ENCODE results near the gene FUNDC2. TPM values are rescaled to one million over a fixed set of nuclear protein-coding genes. Genes with fewer than 3 reads are reported as not detected.

FUNDC2 gene, protein sequence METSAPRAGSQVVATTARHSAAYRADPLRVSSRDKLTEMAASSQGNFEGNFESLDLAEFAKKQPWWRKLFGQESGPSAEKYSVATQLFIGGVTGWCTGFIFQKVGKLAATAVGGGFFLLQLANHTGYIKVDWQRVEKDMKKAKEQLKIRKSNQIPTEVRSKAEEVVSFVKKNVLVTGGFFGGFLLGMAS
- total RNA-seq (10 to 100 TPM; 85.3 to 89.1 TPM), polyA plus RNA-seq (100 to 1,000 TPM; 109 to 168 TPM)
- long read RNA-seq, donor 1, full-length matches to known transcripts: 125 of 133 reads
- long read RNA-seq, donor 1, partial matches to known transcripts: 0 of 133 reads
- long read RNA-seq, donor 1, other reads (novel, unspliced or antisense): 8 of 133 reads
- long read RNA-seq, donor 2, full-length matches to known transcripts: 20 of 22 reads
- long read RNA-seq, donor 2, partial matches to known transcripts: 0 of 22 reads
- long read RNA-seq, donor 2, other reads (novel, unspliced or antisense): 2 of 22 reads

DNA sequence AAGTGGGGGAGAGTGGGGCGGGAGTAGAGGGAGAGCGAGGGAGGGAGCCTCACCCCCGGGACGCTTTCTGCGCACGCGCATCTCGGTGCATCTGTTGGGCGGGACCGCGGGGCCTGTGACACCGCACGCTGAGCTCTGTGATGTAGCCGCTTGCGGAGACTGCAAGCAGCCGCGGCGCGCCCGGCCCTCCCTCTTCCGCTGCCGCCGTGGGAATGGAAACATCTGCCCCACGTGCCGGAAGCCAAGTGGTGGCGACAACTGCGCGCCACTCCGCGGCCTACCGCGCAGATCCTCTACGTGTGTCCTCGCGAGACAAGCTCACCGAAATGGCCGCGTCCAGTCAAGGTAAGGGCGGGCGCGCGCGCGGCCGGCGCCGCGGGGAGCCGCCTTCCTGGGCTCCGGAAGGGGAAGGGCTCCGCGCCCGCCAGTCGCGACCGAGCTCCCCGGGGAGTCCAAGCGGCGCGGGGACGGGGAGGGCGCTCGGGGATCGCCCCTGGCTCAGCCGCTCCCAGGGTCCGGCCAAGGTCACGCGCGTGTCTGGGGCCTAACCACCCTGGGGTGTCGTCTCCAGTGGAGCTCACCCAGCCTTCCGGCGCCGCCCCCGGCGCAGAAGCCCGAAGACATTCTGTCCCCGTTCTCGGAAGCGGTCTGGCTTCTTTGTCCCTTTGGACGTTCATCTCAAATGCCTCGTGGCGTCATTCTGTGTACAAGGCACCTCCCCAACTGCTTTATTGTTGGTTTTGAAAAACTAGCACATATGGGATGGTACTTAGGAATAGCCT, at the start of gene FUNDC2:
Gene FUNDC2, plus strand, starts transcription at position 118 of the 782 bp plus-strand sequence. Its CDS starts 95 bp downstream, at position 213.
- Histone ChIP-seq H3K27me3 (ENCODE audit: control insufficient read depth in 1 of 2, insufficient read depth in 2 of 2, low read length in 1 of 2) (no peaks in the 10 kb centered on the region), H3K9me3 (ENCODE audit: control insufficient read depth, low read length) (no peaks in the 10 kb centered on the region), H3K4me1 (ENCODE audit: control insufficient read depth in 1 of 2, insufficient read depth in 2 of 2, low read length in 2 of 2) (no peaks in the 10 kb centered on the region), H3K27ac (ENCODE audit: low read depth in 1 of 2, low read length in 2 of 2) (peak within 1 kb of the TSS; percentile 43 to 69), H3K4me3 (ENCODE audit: low read length in 2 of 2) (peak within 1 kb of the TSS; percentile 35 to 49), H3K36me3 (ENCODE audit: control insufficient read depth in 1 of 2, insufficient read depth in 2 of 2, low read length in 1 of 2) (no peaks in the 10 kb centered on the region)
- 0 to 32% methylated on average over 68 to 82 of the region's 82 CpGs for WGBS, 2 donors
- intact Hi-C loops (cut with DNase I): no loop called here
- ATAC-seq (ENCODE audit: low FRiP score) (peak; percentile 95), DNase-seq (peak; percentile 96)

DNA sequence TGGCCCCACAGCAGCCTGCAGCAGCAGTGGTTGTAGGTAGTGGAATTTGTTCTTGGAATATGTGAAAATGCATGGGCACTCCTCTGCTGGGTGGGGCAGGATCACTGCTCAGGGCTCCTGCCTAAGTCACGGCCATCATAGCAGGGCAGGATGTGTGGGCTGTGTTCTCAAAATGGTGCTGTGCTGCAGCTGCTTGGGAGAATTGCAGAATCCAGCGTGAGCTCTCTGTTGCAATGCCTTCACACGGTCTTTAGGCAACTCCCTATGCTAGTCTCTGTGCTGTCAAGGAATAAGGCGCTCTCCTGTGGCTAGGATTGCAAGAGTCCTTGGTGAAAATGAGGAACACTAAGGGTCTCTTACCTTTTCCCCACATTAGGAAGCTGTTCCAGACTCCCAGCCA, 47.0 kb upstream of the FUNDC2 start:
- no peak overlapping the region for H3K27ac ChIP-seq (ENCODE audit: low read depth in 1 of 2, low read length in 2 of 2)
- no peak for DNase-seq
- WGBS, 2 donors: 54 to 89% methylated on average over 4 of the region's 4 CpGs
- no peaks in the 10 kb centered on the region for H3K4me1 ChIP-seq (ENCODE audit: control insufficient read depth in 1 of 2, insufficient read depth in 2 of 2, low read length in 2 of 2)
- intact Hi-C loops (cut with DNase I): loop anchor here in 1 of 2 donors (2.0 to 10.0 kb wide), 3 partner anchors 77 to 165 kb away; no protein-coding TSS in a partner anchor
- H3K36me3 ChIP-seq (ENCODE audit: control insufficient read depth in 1 of 2, insufficient read depth in 2 of 2, low read length in 1 of 2): no peaks in the 10 kb centered on the region
- H3K27me3 ChIP-seq (ENCODE audit: control insufficient read depth in 1 of 2, insufficient read depth in 2 of 2, low read length in 1 of 2): no peaks in the 10 kb centered on the region
- H3K9me3 ChIP-seq (ENCODE audit: control insufficient read depth, low read length): no peaks in the 10 kb centered on the region
- H3K4me3 ChIP-seq (ENCODE audit: low read length in 2 of 2): no peak overlapping the region
- no peak for ATAC-seq (ENCODE audit: low FRiP score)

DNA sequence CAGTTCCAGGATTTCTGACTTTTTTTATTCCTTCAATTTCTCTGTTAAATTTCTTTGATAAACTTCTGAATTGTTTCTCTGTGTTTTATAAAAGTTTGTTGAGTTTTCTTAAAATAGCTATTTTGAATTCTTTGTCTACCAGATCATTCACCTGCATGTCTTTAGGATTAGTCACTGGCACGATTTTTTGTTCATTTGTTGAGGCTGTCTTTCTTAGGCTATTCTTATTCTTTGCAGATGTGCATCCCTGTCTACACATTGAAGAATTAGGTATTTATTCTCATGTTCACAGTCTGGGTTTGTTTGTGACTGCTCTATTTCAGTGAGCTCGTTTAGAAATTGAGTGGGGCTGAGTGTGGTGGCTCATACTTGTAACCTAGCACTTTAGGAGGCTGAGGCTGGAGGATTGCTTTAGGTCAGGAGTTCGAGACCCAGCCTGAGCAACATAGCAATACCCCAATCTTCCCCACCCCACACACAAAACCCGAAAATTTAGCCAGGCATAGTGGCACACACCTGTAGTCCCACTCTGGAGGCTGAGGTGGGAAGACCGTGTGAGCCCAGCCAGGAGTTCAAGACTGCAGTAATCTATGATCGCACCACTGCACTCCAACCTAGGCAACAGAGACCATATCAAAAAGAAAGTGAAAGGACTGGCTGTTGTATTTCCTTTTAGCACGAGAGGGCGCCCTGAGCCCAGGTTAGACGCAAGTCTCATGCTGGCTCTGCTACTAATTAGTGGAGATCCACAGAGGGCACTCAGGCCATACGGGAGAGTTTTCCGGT, 46.1 kb upstream of the FUNDC2 start:
- H3K36me3 ChIP-seq (ENCODE audit: control insufficient read depth in 1 of 2, insufficient read depth in 2 of 2, low read length in 1 of 2): no peaks in the 10 kb centered on the region
- intact Hi-C loops (cut with DNase I): loop anchor here in 1 of 2 donors (2.0 to 10.0 kb wide), 3 partner anchors 76 to 164 kb away; no protein-coding TSS in a partner anchor
- no peaks in the 10 kb centered on the region for H3K4me1 ChIP-seq (ENCODE audit: control insufficient read depth in 1 of 2, insufficient read depth in 2 of 2, low read length in 2 of 2)
- WGBS, 2 donors: 13 to 18% methylated on average over 11 of the region's 11 CpGs
- H3K27me3 ChIP-seq (ENCODE audit: control insufficient read depth in 1 of 2, insufficient read depth in 2 of 2, low read length in 1 of 2): no peaks in the 10 kb centered on the region
- ATAC-seq (ENCODE audit: low FRiP score) (peak; percentile 90), DNase-seq (peak; percentile 79 to 83)
- H3K4me3 ChIP-seq (ENCODE audit: low read length in 2 of 2): no peak overlapping the region
- no peaks in the 10 kb centered on the region for H3K9me3 ChIP-seq (ENCODE audit: control insufficient read depth, low read length)
- no peak overlapping the region for H3K27ac ChIP-seq (ENCODE audit: low read depth in 1 of 2, low read length in 2 of 2)

DNA sequence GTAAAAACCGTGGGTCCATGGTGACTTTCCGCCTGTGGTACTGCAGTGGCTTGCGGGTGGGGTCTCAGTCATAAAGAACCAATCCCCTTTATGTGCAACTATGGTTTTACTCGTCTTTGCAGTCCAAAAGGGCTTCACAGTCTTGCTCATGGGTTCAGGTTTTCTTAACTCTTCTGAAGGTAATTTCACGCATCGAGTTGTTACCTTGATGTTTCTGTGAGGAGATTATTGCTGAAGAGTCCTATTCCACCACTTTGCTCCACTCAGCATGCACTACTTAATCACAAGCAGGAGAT, 45.6 kb upstream of the FUNDC2 start:
- 24 to 35% methylated on average over 6 of the region's 6 CpGs for WGBS, 2 donors
- ATAC-seq (ENCODE audit: low FRiP score) (no peak), DNase-seq (no peak)
- Histone ChIP-seq H3K9me3 (ENCODE audit: control insufficient read depth, low read length) (no peaks in the 10 kb centered on the region), H3K4me3 (ENCODE audit: low read length in 2 of 2) (no peak overlapping the region), H3K27ac (ENCODE audit: low read depth in 1 of 2, low read length in 2 of 2) (no peak overlapping the region), H3K4me1 (ENCODE audit: control insufficient read depth in 1 of 2, insufficient read depth in 2 of 2, low read length in 2 of 2) (no peaks in the 10 kb centered on the region), H3K27me3 (ENCODE audit: control insufficient read depth in 1 of 2, insufficient read depth in 2 of 2, low read length in 1 of 2) (no peaks in the 10 kb centered on the region), H3K36me3 (ENCODE audit: control insufficient read depth in 1 of 2, insufficient read depth in 2 of 2, low read length in 1 of 2) (no peaks in the 10 kb centered on the region)
- intact Hi-C loops (cut with DNase I): loop anchor here in 1 of 2 donors (2.0 to 10.0 kb wide), 3 partner anchors 76 to 164 kb away; no protein-coding TSS in a partner anchor

DNA sequence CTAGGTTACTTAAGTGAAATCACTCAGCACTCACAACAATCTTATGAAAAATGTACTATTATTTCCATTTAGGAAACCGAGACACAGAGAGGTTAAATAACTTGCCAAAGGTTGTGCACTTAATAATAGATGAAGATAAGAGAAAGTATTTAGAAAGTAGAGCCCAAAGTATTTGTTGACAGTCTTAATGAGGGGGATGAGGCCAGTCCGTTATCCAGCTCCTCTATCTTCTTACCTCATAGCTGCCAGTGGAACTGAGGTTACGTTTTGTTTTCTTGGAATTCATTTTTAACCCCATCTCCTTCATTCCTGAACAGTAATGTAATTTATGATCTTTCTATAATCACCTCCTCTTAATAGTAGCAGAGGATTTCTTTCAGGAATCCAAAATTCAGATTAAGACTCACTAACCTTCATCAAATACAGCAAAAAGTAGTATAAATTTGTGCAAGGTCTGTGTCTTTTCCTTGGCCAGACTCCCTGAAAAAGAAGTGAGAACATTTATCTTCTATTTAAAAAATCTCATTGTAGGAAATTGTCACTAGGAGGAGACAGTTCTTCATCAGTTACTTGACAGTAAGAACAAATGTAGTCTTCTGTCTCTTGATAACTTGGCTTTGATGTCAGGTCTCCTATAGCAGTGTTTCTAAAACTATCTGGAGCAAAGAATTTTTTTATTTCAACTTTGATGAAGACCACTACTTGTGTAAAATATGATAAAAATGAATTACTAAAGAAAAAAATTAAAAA, 39.6 kb upstream of the FUNDC2 start:
- intact Hi-C loops (cut with DNase I): loop anchor here (5.0 to 10.0 kb wide), 3 partner anchors 65 to 158 kb away; no protein-coding TSS in a partner anchor
- H3K36me3 ChIP-seq (ENCODE audit: control insufficient read depth in 1 of 2, insufficient read depth in 2 of 2, low read length in 1 of 2): no peaks in the 10 kb centered on the region
- no peak for ATAC-seq (ENCODE audit: low FRiP score)

DNA sequence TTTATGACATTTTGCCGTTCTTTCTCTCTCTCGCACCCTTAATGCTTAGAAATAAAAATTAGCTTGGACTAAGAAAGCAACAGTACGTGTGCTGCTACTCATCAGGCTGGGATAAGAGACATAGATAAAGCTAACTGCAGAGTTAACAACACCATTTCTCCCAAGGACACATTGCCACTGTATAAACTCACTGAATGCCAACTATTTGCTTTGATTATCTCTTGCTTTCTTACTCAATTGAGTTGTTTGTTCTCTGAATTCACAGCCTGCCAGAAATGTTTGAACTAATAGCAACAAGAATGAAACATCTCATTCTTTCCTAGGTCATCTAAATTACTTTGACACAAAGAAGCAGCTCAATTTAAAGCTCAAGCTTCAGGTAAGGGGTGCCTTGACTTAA, 38.7 kb upstream of the FUNDC2 start:
- Histone ChIP-seq H3K9me3 (ENCODE audit: control insufficient read depth, low read length) (no peaks in the 10 kb centered on the region), H3K27ac (ENCODE audit: low read depth in 1 of 2, low read length in 2 of 2) (no peak overlapping the region), H3K4me1 (ENCODE audit: control insufficient read depth in 1 of 2, insufficient read depth in 2 of 2, low read length in 2 of 2) (no peaks in the 10 kb centered on the region), H3K4me3 (ENCODE audit: low read length in 2 of 2) (no peak overlapping the region), H3K27me3 (ENCODE audit: control insufficient read depth in 1 of 2, insufficient read depth in 2 of 2, low read length in 1 of 2) (no peaks in the 10 kb centered on the region), H3K36me3 (ENCODE audit: control insufficient read depth in 1 of 2, insufficient read depth in 2 of 2, low read length in 1 of 2) (no peaks in the 10 kb centered on the region)
- ATAC-seq (ENCODE audit: low FRiP score) (no peak), DNase-seq (no peak)
- 75 to 90% methylated on average over 3 of the region's 3 CpGs for WGBS, 2 donors
- intact Hi-C loops (cut with DNase I): loop anchor here (5.0 to 10.0 kb wide), 3 partner anchors 64 to 157 kb away; no protein-coding TSS in a partner anchor

More for the DNA sequence above, 39.6 kb upstream of the FUNDC2 start:
- H3K4me1 ChIP-seq (ENCODE audit: control insufficient read depth in 1 of 2, insufficient read depth in 2 of 2, low read length in 2 of 2): no peaks in the 10 kb centered on the region
- WGBS, 2 donors: 41 to 48% methylated on average over 3 of the region's 3 CpGs
- no peak overlapping the region for H3K27ac ChIP-seq (ENCODE audit: low read depth in 1 of 2, low read length in 2 of 2)
- DNase-seq: no peak
- H3K4me3 ChIP-seq (ENCODE audit: low read length in 2 of 2): no peak overlapping the region
- H3K27me3 ChIP-seq (ENCODE audit: control insufficient read depth in 1 of 2, insufficient read depth in 2 of 2, low read length in 1 of 2): no peaks in the 10 kb centered on the region
- H3K9me3 ChIP-seq (ENCODE audit: control insufficient read depth, low read length): no peaks in the 10 kb centered on the region

DNA sequence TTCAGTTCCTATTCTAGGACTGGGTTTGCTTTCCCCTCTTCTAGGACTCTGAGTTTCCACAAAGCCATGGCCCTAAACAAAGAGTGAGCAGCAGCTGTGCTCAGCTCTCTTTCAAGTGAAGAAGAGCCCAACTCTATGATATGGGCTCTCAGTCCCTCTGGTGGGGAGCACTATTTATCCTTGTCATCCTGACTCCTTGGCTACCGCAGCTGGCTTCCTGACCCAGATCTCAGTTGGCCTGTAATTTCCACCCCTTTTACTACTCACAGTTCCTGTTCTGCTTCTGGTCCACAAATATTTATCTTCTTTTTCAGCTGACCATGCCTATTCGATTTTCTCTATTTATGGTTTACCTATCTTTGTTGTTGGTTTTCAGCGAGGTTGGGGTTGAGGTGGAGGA, 37.9 kb upstream of the FUNDC2 start:
- DNase-seq: no peak
- no peak for ATAC-seq (ENCODE audit: low FRiP score)
- Histone ChIP-seq H3K27ac (ENCODE audit: low read depth in 1 of 2, low read length in 2 of 2) (no peak overlapping the region), H3K27me3 (ENCODE audit: control insufficient read depth in 1 of 2, insufficient read depth in 2 of 2, low read length in 1 of 2) (no peaks in the 10 kb centered on the region), H3K36me3 (ENCODE audit: control insufficient read depth in 1 of 2, insufficient read depth in 2 of 2, low read length in 1 of 2) (no peaks in the 10 kb centered on the region), H3K4me3 (ENCODE audit: low read length in 2 of 2) (no peak overlapping the region), H3K4me1 (ENCODE audit: control insufficient read depth in 1 of 2, insufficient read depth in 2 of 2, low read length in 2 of 2) (no peaks in the 10 kb centered on the region), H3K9me3 (ENCODE audit: control insufficient read depth, low read length) (no peaks in the 10 kb centered on the region)
- 57 to 80% methylated on average over 3 of the region's 3 CpGs for WGBS, 2 donors
- intact Hi-C loops (cut with DNase I): loop anchor here (5.0 to 10.0 kb wide), 3 partner anchors 64 to 156 kb away; no protein-coding TSS in a partner anchor
